Peyer's patch (tissue), 4 donors: ENCODE measurements around the gene TCF7. TPM values are rescaled to one million over a fixed set of nuclear protein-coding genes. Genes with fewer than 3 reads are reported as not detected.
A peak's percentile ranks its signal among the peaks of the same experiment; 100 is the strongest.

Source experiments
- DNase-seq, 3 donors: peaks; one replicate each; pipeline ENCODE4 v3.0.0-alpha.2; 2017 to 2019
- H3K27ac ChIP-seq, 4 donors: fragments of 200-600 bp; sonication (generic); one replicate each; pipeline ENCODE4 v1.5.1; 2016 to 2019
- H3K27me3 ChIP-seq, 2 donors: fragments of 200-600 bp; sonication (generic); one replicate each; pipeline ENCODE4 v1.5.1; 2019
- H3K36me3 ChIP-seq, 3 donors: fragments of 200-600 bp; sonication (generic); one replicate each; pipeline ENCODE4 v1.5.1; 2016 to 2019
- H3K4me1 ChIP-seq, 4 donors: fragments of 200-600 bp; sonication (generic); one replicate each; pipeline ENCODE4 v1.5.1; 2016 to 2019
- H3K4me3 ChIP-seq, 4 donors: fragments of 200-600 bp; sonication (generic); 1 replicate in 3 of 4; 2 replicates in 1 of 4; pipeline ENCODE4 v1.5.1; 2016 to 2019; ENCODE audit warnings: mild to moderate bottlenecking in 1 of 4
- H3K9me3 ChIP-seq, 4 donors: fragments of 200-600 bp; sonication (generic); one replicate each; pipeline ENCODE4 v1.5.1; 2016 to 2019; ENCODE audit warnings: mild to moderate bottlenecking in 1 of 4
- POLR2A ChIP-seq, 2 donors: fragments of 450-650 bp; IDR thresholded peaks; one replicate each; pipeline ENCODE4 v1.5.1; 2017; ENCODE audit warnings: antibody characterized with exemption in 2 of 2, mild to moderate bottlenecking in 2 of 2, moderate library complexity in 2 of 2
- total RNA-seq, 4 donors: library from RNA; depleted of rRNA; stranded (reverse); fragments of >200 nt; gene quantifications; one replicate each; pipeline ENCODE4 v1.1.0, GENCODE V29; 2016
- TF ChIP-seq, protein P1 (sequence below), 6 experiments: fragments of 450-650 bp in 4 of 6; fragments of 200-600 bp in 2 of 6; sonication (generic) in 1 of 6; IDR thresholded peaks; one replicate each; pipeline ENCODE4 v1.5.1; 2017 to 2019; ENCODE audit warnings: antibody characterized with exemption in 6 of 6, mild to moderate bottlenecking in 3 of 6, moderate library complexity in 1 of 6

TCF7 gene
- total RNA-seq, 4 donors from 2014 or later: 11.8 to 32.2 (median 22.0) TPM

DNA sequence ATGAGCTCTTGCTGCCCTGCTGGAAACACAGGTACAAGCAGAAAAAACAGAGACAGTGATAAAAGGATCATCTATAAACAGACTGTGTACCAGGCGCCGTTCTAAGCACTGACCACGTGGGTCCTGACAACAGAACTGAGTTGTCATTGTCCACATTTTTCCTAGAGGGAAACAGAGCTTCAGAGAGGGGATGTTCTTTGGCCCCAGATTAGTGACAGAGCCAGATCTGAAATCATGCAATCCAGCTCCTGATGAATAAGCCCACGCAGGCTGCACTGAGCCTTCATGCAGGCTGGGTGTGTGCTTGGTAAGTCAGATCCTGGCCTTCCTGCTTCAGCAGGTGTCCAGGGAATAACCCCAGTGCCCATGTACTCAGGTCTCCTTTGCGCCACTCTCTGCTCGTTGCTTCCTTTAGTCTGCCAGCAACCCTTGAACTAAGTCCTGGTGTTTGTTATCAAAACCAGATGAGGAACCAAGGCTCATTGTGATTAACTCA is 22.8 kb upstream of the TCF7 start:
- H3K4me1 ChIP-seq: peaks cover 0 to 49% (median 13%) of the 10 kb centered on the region in 4 donors
- no peaks in the 10 kb centered on the region for H3K9me3 ChIP-seq
- H3K36me3 ChIP-seq: no peaks in the 10 kb centered on the region
- peak in 1 of 3 donors; percentile 68 for DNase-seq
- no peaks in the 10 kb centered on the region for H3K27me3 ChIP-seq
- H3K27ac ChIP-seq: peak overlapping the region; percentile 20 to 79 (median 48)
- no peak overlapping the region for H3K4me3 ChIP-seq
- TF ChIP-seq, protein P1, sequence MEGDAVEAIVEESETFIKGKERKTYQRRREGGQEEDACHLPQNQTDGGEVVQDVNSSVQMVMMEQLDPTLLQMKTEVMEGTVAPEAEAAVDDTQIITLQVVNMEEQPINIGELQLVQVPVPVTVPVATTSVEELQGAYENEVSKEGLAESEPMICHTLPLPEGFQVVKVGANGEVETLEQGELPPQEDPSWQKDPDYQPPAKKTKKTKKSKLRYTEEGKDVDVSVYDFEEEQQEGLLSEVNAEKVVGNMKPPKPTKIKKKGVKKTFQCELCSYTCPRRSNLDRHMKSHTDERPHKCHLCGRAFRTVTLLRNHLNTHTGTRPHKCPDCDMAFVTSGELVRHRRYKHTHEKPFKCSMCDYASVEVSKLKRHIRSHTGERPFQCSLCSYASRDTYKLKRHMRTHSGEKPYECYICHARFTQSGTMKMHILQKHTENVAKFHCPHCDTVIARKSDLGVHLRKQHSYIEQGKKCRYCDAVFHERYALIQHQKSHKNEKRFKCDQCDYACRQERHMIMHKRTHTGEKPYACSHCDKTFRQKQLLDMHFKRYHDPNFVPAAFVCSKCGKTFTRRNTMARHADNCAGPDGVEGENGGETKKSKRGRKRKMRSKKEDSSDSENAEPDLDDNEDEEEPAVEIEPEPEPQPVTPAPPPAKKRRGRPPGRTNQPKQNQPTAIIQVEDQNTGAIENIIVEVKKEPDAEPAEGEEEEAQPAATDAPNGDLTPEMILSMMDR (IDR thresholded peaks at IDR 0.05): no peak
- TF ChIP-seq POLR2A (IDR thresholded peaks at IDR 0.05): no peak

DNA sequence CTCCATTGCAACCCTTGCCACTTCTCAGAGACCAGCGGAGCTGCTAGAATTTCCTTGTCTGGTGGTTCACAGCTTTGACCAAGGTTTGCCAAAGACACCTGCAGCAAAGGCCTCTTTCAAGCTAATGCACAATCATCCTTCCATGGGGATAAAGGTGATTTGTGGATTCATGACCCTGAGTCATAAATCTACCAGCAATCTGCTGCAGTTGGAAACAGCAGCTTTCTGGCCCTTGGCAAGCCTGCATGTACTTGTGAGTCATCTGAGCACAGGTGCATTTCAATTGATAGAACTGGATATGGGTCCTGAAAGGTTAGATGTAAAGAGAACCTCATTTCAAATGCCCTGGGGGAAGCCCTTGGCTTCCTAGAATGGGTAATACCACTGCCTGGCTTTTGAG is 21.6 kb upstream of the TCF7 start:
- Histone ChIP-seq H3K36me3 (no peaks in the 10 kb centered on the region), H3K27ac (peak overlapping the region in 3 of 4 donors; percentile 45 to 79 (median 76)), H3K27me3 (no peaks in the 10 kb centered on the region), H3K9me3 (no peaks in the 10 kb centered on the region), H3K4me1 (peaks cover 0 to 51% (median 13%) of the 10 kb centered on the region in 4 donors), H3K4me3 (no peak overlapping the region)
- DNase-seq: peak in 2 of 3 donors; percentile 73 to 81
- TF ChIP-seq, protein P1 (IDR thresholded peaks at IDR 0.05): no peak
- TF ChIP-seq POLR2A (IDR thresholded peaks at IDR 0.05): no peak

DNA sequence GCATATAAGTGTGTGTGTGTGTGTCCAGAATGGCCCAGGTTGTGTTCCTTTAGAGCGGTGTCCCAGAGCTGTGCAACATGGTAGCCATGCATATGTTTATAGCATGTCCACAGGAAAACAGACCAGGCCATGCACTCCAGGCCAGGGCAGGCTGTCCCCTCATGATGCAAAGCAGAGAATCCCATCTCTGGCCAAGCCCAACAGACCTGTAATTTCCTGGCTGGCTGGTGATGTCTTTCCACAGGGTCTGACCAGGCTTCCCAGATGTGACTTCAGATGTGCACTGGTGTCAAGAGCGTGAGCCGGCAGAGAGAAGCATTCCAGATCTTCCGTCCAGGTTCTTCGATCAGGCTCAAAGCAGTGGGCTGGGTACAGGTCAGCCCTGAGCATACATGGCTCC is 21.1 kb upstream of the TCF7 start:
- peaks cover 0 to 56% (median 13%) of the 10 kb centered on the region in 4 donors for H3K4me1 ChIP-seq
- no peaks in the 10 kb centered on the region for H3K36me3 ChIP-seq
- peak overlapping the region in 2 of 4 donors; percentile 65 to 79 for H3K27ac ChIP-seq
- H3K4me3 ChIP-seq: no peak overlapping the region
- no peaks in the 10 kb centered on the region for H3K9me3 ChIP-seq
- TF ChIP-seq, protein P1 (IDR thresholded peaks at IDR 0.05): no peak
- no peak for TF ChIP-seq POLR2A (IDR thresholded peaks at IDR 0.05)
- no peak for DNase-seq
- H3K27me3 ChIP-seq: no peaks in the 10 kb centered on the region

DNA sequence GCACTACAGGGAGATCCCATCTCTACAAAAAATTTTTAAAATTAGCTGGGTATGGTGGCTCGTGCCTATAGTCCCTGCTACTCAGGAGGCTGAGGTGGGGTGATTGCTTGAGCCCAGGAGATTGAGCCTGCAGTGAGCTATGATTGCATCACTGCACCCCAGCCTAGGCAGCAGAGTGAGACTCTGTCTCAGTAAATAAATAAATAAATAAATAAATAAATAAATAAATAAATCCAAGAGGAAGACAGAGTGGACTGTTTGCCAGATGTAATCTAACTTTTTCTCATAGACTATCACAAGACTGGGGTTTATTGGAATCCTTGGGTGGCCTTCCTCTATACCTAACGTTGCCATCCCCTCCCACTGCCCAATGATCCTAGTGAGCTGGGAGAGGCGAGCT is 19.2 kb upstream of the TCF7 start:
- peak overlapping the region in 1 of 4 donors; percentile 32 for H3K27ac ChIP-seq
- no peaks in the 10 kb centered on the region for H3K27me3 ChIP-seq
- TF ChIP-seq, protein P1 (IDR thresholded peaks at IDR 0.05): no peak
- no peak for TF ChIP-seq POLR2A (IDR thresholded peaks at IDR 0.05)
- DNase-seq: no peak
- H3K4me1 ChIP-seq: peaks cover 8 to 71% (median 22%) of the 10 kb centered on the region in 4 donors
- no peaks in the 10 kb centered on the region for H3K9me3 ChIP-seq
- no peaks in the 10 kb centered on the region for H3K36me3 ChIP-seq
- H3K4me3 ChIP-seq: no peak overlapping the region

DNA sequence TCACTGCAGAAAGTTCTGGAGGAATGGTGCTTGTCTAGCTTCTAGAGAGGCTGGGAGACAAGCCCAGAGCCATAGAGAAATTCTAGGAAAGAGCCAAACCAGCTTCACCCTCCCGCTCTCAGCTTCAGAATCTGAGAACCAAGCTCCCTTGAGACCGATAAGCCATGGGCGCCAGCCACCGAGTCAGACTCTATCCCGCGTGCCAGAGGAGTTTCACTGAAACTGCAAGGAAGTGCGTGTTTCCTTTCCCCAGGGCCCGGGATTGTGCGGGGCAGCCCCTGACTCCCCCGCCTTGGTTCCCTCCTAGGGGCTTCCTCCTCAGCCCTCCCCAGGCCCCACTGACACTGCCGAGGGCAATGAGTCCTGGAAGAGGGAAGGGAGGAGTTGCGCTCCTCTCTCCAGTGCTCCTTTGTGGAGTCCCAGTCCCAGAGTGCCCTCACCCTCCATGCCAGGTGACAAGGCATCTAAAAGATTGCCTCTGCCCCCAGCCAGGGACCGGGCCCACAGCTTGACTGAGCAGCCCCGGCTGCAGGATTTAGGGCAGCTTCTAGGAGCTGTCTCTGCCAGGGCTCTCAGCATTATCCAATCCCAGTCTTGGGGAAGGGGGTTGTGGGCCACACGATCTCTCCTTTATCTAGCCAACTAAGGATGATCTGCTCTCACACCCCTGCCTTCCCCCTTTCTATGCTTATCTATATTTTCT is 18.4 kb upstream of the TCF7 start:
- no peak for DNase-seq
- Histone ChIP-seq H3K4me1 (peaks cover 5 to 72% (median 26%) of the 10 kb centered on the region in 4 donors), H3K27me3 (no peaks in the 10 kb centered on the region)

More for the DNA sequence above, 18.4 kb upstream of the TCF7 start:
- no peak for TF ChIP-seq POLR2A (IDR thresholded peaks at IDR 0.05)
- TF ChIP-seq, protein P1 (IDR thresholded peaks at IDR 0.05): no peak
- Histone ChIP-seq H3K27ac (no peak overlapping the region), H3K4me3 (no peak overlapping the region), H3K36me3 (no peaks in the 10 kb centered on the region), H3K9me3 (no peaks in the 10 kb centered on the region)
